ENCODE data around the gene CROCC2. TPM values are rescaled to one million over a fixed set of nuclear protein-coding genes. Genes with fewer than 3 reads are reported as not detected.

CROCC2 gene
- total RNA-seq, 1 donor = not detected

- no peaks in the 10 kb centered on the region for H3K9me3 ChIP-seq (ENCODE audit: low read depth, low read length)
- no peak within 1 kb of the TSS for H3K4me3 ChIP-seq (ENCODE audit: low read length)
- H3K27me3 ChIP-seq (ENCODE audit: insufficient read depth, low read length) = no peaks in the 10 kb centered on the region
- H3K4me1 ChIP-seq (ENCODE audit: insufficient read depth, low read length) = no peaks in the 10 kb centered on the region
Observed at GRCh38 chr2:240895656-240896388, 10.3 kb upstream of the CROCC2 start, which contains the start of gene MAB21L4. MAB21L4 (minus strand) TSS chr2:240896156; CDS start chr2:240895997, 159 bp downstream.

- no peak overlapping the region for H3K4me3 ChIP-seq (ENCODE audit: low read length)
- no peaks in the 10 kb centered on the region for H3K27me3 ChIP-seq (ENCODE audit: insufficient read depth, low read length)
- H3K9me3 ChIP-seq (ENCODE audit: low read depth, low read length) = no peaks in the 10 kb centered on the region
- no peaks in the 10 kb centered on the region for H3K4me1 ChIP-seq (ENCODE audit: insufficient read depth, low read length)
Observed at GRCh38 chr2:240896394-240896793, 9.7 kb upstream of the CROCC2 start.

GRCh38 chr2:240896871-240897692 is 9.1 kb upstream of the CROCC2 start:
- Histone ChIP-seq H3K4me3 (ENCODE audit: low read length) (no peak overlapping the region), H3K4me1 (ENCODE audit: insufficient read depth, low read length) (no peaks in the 10 kb centered on the region), H3K27me3 (ENCODE audit: insufficient read depth, low read length) (no peaks in the 10 kb centered on the region), H3K9me3 (ENCODE audit: low read depth, low read length) (no peaks in the 10 kb centered on the region)

- Histone ChIP-seq H3K4me3 (ENCODE audit: low read length) (no peak overlapping the region), H3K4me1 (ENCODE audit: insufficient read depth, low read length) (no peaks in the 10 kb centered on the region), H3K27me3 (ENCODE audit: insufficient read depth, low read length) (no peaks in the 10 kb centered on the region), H3K9me3 (ENCODE audit: low read depth, low read length) (no peaks in the 10 kb centered on the region)
Observed at GRCh38 chr2:240898108-240898730, 7.9 kb upstream of the CROCC2 start.

GRCh38 chr2:240898731-240899467 is 7.2 kb upstream of the CROCC2 start:
- Histone ChIP-seq H3K27me3 (ENCODE audit: insufficient read depth, low read length) (no peaks in the 10 kb centered on the region), H3K4me3 (ENCODE audit: low read length) (no peak overlapping the region), H3K4me1 (ENCODE audit: insufficient read depth, low read length) (no peaks in the 10 kb centered on the region), H3K9me3 (ENCODE audit: low read depth, low read length) (no peaks in the 10 kb centered on the region)

- Histone ChIP-seq H3K4me1 (ENCODE audit: insufficient read depth, low read length) (no peaks in the 10 kb centered on the region), H3K27me3 (ENCODE audit: insufficient read depth, low read length) (no peaks in the 10 kb centered on the region), H3K9me3 (ENCODE audit: low read depth, low read length) (no peaks in the 10 kb centered on the region), H3K4me3 (ENCODE audit: low read length) (no peak overlapping the region)
Observed at GRCh38 chr2:240899468-240899865, 6.7 kb upstream of the CROCC2 start.

GRCh38 chr2:240900141-240900860 is 5.8 kb upstream of the CROCC2 start:
- Histone ChIP-seq H3K4me1 (ENCODE audit: insufficient read depth, low read length) (no peaks in the 10 kb centered on the region), H3K4me3 (ENCODE audit: low read length) (no peak overlapping the region), H3K27me3 (ENCODE audit: insufficient read depth, low read length) (no peaks in the 10 kb centered on the region), H3K9me3 (ENCODE audit: low read depth, low read length) (no peaks in the 10 kb centered on the region)

- H3K4me3 ChIP-seq (ENCODE audit: low read length) = no peak overlapping the region
Observed at GRCh38 chr2:240901986-240902614, 4.0 kb upstream of the CROCC2 start.

GRCh38 chr2:240902615-240903041 is 3.5 kb upstream of the CROCC2 start:
- no peaks in the 10 kb centered on the region for H3K9me3 ChIP-seq (ENCODE audit: low read depth, low read length)
- no peaks in the 10 kb centered on the region for H3K4me1 ChIP-seq (ENCODE audit: insufficient read depth, low read length)
- H3K4me3 ChIP-seq (ENCODE audit: low read length) = no peak overlapping the region
- H3K27me3 ChIP-seq (ENCODE audit: insufficient read depth, low read length) = no peaks in the 10 kb centered on the region

More at GRCh38 chr2:240901986-240902614, 4.0 kb upstream of the CROCC2 start:
- no peaks in the 10 kb centered on the region for H3K9me3 ChIP-seq (ENCODE audit: low read depth, low read length)
- H3K27me3 ChIP-seq (ENCODE audit: insufficient read depth, low read length) = no peaks in the 10 kb centered on the region
- H3K4me1 ChIP-seq (ENCODE audit: insufficient read depth, low read length) = no peaks in the 10 kb centered on the region

- H3K4me3 ChIP-seq (ENCODE audit: low read length) = no peak overlapping the region
- H3K4me1 ChIP-seq (ENCODE audit: insufficient read depth, low read length) = no peaks in the 10 kb centered on the region
- H3K9me3 ChIP-seq (ENCODE audit: low read depth, low read length) = no peaks in the 10 kb centered on the region
- no peaks in the 10 kb centered on the region for H3K27me3 ChIP-seq (ENCODE audit: insufficient read depth, low read length)
Observed at GRCh38 chr2:240903191-240904060, 2.7 kb upstream of the CROCC2 start.

GRCh38 chr2:240904216-240905175 is 1.6 kb upstream of the CROCC2 start:
- Histone ChIP-seq H3K9me3 (ENCODE audit: low read depth, low read length) (no peaks in the 10 kb centered on the region), H3K27me3 (ENCODE audit: insufficient read depth, low read length) (no peaks in the 10 kb centered on the region), H3K4me1 (ENCODE audit: insufficient read depth, low read length) (no peaks in the 10 kb centered on the region), H3K4me3 (ENCODE audit: low read length) (no peak overlapping the region)

GRCh38 chr2:240905176-240905781 is 857 bp upstream of the CROCC2 start:
- no peaks in the 10 kb centered on the region for H3K27me3 ChIP-seq (ENCODE audit: insufficient read depth, low read length)
- no peaks in the 10 kb centered on the region for H3K9me3 ChIP-seq (ENCODE audit: low read depth, low read length)
- H3K4me1 ChIP-seq (ENCODE audit: insufficient read depth, low read length) = no peaks in the 10 kb centered on the region
- H3K4me3 ChIP-seq (ENCODE audit: low read length) = no peak overlapping the region

Data from mononuclear cell (primary cell).